Brain pericyte (primary cell): ENCODE measurements around the gene CEP44.
A peak's percentile ranks its signal among the peaks of the same experiment; 100 is the strongest.
"Not testable (repeated sequence)": the region's sequence is repeated elsewhere in the genome, so short reads cannot be mapped to it uniquely, and the experiment has no call there.

Experiments
- DNase-seq: peaks from one replicate; pipeline ENCODE4 v3.0.0-alpha.2; 2012; ENCODE audit warnings: low read depth, low spot score

Gene CEP44

DNA sequence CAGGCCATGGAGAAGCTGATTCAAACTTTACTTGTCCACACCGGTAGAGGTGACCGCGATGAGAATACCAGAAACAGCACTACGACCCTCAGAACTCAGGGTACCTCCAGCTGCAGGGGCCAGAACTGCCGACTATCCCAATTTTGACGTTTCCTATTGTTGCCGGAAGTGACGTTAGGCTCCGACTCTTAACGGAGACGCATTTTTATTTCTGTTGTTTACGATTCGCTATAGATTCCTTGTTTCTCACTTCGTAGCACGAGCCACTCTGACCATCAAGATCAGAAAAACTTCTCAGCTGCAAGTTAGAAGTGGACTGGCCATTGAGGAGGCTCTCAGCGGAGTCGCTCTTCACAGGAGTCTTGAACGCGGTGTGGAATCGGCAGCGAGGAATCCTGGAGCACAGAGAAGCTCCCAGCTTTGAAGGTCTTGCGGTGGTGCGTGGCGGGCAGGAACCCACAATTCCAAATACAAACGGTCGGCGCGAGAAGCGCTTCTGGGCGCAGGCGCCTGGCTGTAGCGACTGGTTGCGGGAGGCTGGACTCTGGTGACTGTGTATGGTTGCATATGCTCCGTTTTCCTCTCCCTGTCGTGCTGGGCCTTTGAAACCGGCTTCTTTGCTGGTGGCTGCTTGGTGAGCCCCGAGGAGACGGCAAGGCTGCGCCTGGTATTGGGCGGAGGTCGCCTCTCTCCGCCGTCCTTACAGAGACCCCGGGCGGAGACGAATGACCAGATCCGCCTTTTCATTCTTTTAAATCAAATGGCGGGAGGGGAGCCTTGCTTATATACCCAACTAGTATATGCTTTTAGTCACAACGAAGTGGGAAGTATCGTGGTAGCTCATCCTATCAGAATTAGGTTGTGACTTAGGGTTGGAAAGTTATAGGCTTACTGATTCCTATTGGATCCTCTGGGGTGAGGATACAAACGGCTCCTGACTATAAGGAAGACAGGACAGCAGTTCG lies at the start of gene CEP44, which contains the start of gene FBXO8:
Gene CEP44 (plus strand): TSS at position 405 of the 965 bp plus-strand sequence. CDS start 15,211 bp downstream, outside the sequence.
Gene FBXO8 (minus strand): TSS at position 161 of the 965 bp plus-strand sequence. CDS start 20,575 bp downstream, outside the sequence.
- DNase-seq, result peak; percentile 77

DNA sequence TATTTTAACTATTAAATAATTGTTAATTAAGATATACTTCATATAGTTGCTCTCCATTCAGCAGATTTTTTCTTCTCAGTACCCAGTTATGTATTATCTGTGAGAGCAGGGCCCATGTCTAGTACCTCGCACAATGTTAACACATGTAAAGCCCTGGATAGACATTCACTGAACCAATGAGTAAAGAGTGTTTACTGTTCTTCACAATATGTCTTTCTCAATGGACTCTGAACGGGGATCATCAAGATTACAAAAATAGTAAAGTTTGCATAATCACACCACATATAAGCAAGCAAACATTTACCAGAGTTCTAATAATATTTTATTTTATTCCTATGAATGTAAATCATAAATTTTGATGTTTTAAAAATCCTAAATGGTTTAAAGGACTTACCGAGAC lies 47.4 kb upstream of the CEP44 start:
- DNase-seq, result no peak

DNA sequence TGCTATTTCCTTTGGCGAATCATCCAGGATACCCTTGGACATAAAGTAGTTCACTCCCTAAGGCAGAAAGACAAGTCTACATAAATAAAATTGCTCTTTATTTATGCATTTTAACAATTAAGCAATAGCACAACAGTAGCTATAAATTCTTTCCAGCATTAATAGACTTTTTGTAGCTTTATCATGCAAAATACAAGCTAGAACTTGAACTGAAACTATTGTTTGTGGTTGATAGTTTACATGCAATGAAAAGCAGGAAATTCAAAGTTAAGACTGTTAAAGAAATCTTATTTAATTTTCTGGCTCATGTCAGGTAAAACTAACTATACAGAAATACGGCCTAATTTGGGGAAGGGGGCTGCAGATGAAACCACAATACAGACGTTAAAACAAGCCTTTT lies 42.5 kb upstream of the CEP44 start:
- DNase-seq, result no peak

- DNase-seq, result no peak
These were observed 39.3 kb upstream of the CEP44 start for GRCh38 chr4:174244441-174244840.

DNA sequence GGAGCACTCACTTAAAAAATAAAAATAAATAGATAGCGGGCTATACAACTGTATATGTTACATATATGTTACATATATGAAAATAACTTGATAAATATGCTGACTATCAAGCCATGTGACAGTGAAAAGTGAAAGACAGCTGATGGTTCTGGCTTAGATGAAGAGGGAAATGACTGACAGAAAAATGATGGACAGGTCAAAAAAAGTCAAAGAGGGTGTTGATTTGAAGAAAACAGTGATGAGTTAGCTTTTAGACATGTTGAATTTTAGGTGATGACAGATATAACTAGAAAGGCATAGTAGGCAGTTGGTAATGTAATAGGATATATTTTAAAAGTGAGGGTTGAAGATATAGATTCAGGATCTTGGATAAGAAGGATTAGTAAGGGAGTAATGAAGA lies 38.0 kb upstream of the CEP44 start:
- DNase-seq, result no peak

- DNase-seq, result no peak
These were observed 35.3 kb upstream of the CEP44 start for GRCh38 chr4:174248407-174248806.

- DNase-seq, result no peak
These were observed 31.3 kb upstream of the CEP44 start for GRCh38 chr4:174252412-174252811.

DNA sequence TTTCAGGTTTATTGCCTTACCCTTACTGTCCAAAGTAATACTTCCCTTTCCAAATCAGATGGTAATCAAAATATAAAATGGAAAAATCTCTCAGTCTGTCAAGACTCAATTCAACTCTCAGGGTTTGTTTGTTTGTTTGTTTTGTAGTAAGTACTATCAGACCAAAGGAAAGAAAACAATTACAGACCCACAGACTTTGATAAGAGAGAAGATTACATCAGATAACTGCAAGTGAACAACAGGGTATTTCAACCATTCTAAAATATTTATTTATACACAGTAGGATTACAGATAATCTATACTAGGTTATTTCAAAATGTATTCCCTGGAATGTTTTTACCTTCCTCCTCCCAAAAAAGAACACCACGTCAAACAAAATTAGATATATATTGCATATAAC lies 29.1 kb upstream of the CEP44 start:
- DNase-seq, result no peak

- DNase-seq, result no peak
These were observed 28.3 kb upstream of the CEP44 start for GRCh38 chr4:174255374-174255773.

GRCh38 chr4:174255786-174256185 lies 27.9 kb upstream of the CEP44 start:
- peak; percentile 8 for DNase-seq

DNA sequence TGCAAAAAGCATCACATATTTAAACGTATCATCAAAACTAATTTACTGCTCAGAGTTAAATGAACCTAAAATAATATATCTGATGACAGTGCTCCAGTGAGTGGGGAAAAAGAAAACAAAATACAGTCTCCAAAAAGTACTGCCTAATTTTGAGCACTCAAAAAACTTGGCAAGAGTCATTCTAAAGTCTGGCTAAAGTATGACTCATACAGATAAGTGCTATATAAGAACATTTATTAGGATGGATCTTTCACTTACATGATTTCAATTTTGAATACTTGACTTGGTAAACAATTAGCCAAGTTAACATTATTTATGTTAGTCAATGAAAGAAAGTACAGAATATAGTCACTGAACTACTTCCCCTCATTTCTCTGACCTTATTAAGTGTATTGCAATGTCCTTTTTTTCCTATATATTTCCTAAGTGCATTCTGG lies 27.4 kb upstream of the CEP44 start:
- peak; percentile 2 for DNase-seq

DNA sequence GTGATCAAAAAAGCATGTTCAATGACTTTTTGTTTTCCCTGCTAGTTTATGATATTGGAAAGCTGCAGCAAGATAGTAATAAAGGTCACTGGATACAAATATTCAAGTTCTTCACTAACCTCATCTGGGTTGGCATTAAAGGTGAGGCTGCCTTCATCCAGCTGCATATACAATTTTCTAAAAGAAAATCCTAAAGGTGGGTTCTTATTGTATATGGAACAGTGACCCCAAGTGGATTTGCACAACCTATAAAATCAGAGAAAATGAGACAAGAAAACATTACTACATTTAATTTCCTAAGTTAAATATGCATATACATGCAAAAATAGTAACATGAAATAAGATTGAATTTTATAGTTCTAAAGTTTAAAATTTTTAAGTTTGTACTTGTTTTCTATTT lies 24.1 kb upstream of the CEP44 start:
- no peak for DNase-seq

GRCh38 chr4:174260099-174260498 lies 23.6 kb upstream of the CEP44 start:
- no peak for DNase-seq

- DNase-seq, result not testable (repeated sequence)
These were observed 22.3 kb upstream of the CEP44 start for GRCh38 chr4:174261432-174261831.

GRCh38 chr4:174262624-174263444 lies 20.9 kb upstream of the CEP44 start:
- no peak for DNase-seq

- DNase-seq, result no peak
These were observed 20.3 kb upstream of the CEP44 start for GRCh38 chr4:174263445-174263736.

DNA sequence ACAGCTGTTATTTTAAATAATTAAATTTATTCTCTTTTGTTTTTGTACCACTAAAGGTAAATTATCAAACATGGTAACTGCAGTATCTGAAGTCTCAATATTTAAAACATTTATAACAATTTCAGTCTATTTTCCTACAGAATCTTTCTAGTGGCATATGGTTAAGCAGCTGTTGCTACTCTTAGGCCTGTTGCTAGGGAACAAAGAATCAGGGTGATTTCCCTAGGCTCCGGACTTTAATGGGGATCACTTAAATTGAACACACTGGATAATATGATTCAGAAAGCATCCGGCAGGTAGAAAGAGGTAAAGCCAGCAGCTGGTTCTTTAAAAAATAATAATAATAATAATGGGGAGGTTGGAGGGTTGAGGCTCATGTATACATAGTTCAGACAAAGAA lies 17.8 kb upstream of the CEP44 start:
- DNase-seq, result no peak

GRCh38 chr4:174266416-174266815 lies 17.3 kb upstream of the CEP44 start:
- no peak for DNase-seq

GRCh38 chr4:174273930-174274329 lies 9.8 kb upstream of the CEP44 start:
- no peak for DNase-seq

DNA sequence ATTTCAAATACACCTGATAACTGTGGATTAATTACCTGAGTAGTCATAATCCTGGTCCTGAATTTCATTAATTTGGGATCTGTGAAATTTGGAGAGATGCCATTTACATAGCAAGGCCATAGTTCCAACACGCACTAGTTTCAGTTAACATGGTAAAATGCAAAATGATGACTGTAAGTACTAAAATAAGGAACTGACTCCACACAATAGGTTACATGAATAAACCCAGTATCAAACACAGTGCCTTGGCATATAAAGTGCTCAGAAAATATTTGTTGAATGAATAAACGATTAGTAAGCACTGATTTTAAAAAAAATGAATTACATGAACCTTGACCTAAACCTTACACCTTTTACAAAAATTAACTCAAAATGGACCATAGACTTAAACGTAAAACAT lies 9.3 kb upstream of the CEP44 start:
- DNase-seq, result no peak

GRCh38 chr4:174275101-174275500 lies 8.6 kb upstream of the CEP44 start:
- DNase-seq, result no peak

DNA sequence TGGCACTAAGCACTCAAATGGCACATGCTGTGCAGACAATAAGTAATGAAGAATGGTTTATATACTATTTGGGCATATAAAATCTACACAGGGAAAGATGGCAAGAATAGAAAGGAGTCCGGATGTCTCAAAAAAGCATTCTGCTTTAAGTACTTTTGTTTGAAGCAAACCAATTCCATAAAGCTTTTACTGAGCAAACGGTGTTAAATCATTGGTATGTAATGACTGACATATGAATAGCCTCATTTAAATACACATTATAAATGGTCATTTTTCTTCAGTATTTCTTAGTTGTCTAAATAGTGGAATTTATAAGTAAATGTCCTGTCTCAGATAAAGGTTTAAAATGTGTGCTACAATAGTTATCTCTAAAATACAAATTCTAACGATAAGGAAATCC lies 6.3 kb upstream of the CEP44 start:
- no peak for DNase-seq

DNA sequence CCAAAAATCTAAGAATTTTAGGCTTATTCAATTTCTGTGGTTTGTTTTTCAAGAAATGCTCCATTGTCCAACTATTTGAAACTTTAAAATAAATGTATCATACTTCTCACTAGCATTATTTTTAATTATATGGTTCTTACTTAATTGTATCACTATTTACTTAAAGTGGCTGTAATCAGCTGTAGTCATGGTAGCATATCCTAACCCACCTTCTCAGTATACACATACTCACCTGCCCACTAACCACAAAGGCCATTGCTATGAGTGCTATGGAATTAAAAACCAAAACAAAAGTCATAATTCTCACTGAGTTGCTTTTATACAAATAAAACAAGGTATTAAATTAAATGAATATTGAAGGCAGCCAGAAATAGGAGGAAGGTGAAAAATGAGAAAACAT lies 5.2 kb upstream of the CEP44 start:
- no peak for DNase-seq
